Neuron (in vitro differentiated cells): ENCODE results near the gene SLC51B.

ENCODE experiments used
- H2AFZ ChIP-seq: one replicate; pipeline ENCODE4 v1.6.1; 2013; ENCODE audit warnings: low read depth, mild to moderate bottlenecking, inconsistent platforms, low read length, moderate library complexity
- H3K27me3 ChIP-seq: one replicate; pipeline ENCODE4 v1.6.1; 2013; ENCODE audit warnings: low read length; ENCODE audit not compliant: insufficient read depth
- H3K36me3 ChIP-seq: one replicate; pipeline ENCODE4 v1.6.1; 2013; ENCODE audit warnings: low read length; ENCODE audit not compliant: insufficient read depth
- H3K4me1 ChIP-seq: one replicate; pipeline ENCODE4 v1.6.1; 2013; ENCODE audit warnings: low read length; ENCODE audit not compliant: insufficient read depth
- H3K4me3 ChIP-seq: 2 replicates; pipeline ENCODE4 v1.5.1; 2013; ENCODE audit warnings: mild to moderate bottlenecking, low read length, moderate library complexity
- H3K9me3 ChIP-seq: one replicate; pipeline ENCODE4 v1.6.1; 2013; ENCODE audit warnings: low read length

The SLC51B gene

GRCh38 chr15:65050270-65050669 is 5.1 kb downstream of the SLC51B start:
- Histone ChIP-seq H3K9me3 (no peaks in the 10 kb centered on the region), H3K4me3 (no peak overlapping the region), H3K4me1 (peaks cover 9% of the 10 kb centered on the region), H3K27me3 (peaks cover 2% of the 10 kb centered on the region), H2AFZ (no peak overlapping the region), H3K36me3 (no peaks in the 10 kb centered on the region)

- Histone ChIP-seq H2AFZ (no peak overlapping the region), H3K4me1 (peaks cover 6% of the 10 kb centered on the region), H3K4me3 (no peak overlapping the region), H3K36me3 (no peaks in the 10 kb centered on the region), H3K27me3 (peaks cover 2% of the 10 kb centered on the region), H3K9me3 (no peaks in the 10 kb centered on the region)
Measured at GRCh38 chr15:65051266-65051665, 6.1 kb downstream of the SLC51B start.

GRCh38 chr15:65052956-65053355 is 7.8 kb downstream of the SLC51B start:
- Histone ChIP-seq H3K4me3 (no peak overlapping the region), H2AFZ (no peak overlapping the region), H3K4me1 (peaks cover 14% of the 10 kb centered on the region), H3K9me3 (no peaks in the 10 kb centered on the region), H3K36me3 (no peaks in the 10 kb centered on the region), H3K27me3 (peaks cover 2% of the 10 kb centered on the region)

- peaks cover 2% of the 10 kb centered on the region for H3K27me3 ChIP-seq
- H3K9me3 ChIP-seq: no peaks in the 10 kb centered on the region
- H3K36me3 ChIP-seq: no peaks in the 10 kb centered on the region
- peaks cover 13% of the 10 kb centered on the region for H3K4me1 ChIP-seq
- H2AFZ ChIP-seq: no peak overlapping the region
- H3K4me3 ChIP-seq: no peak overlapping the region
Measured at GRCh38 chr15:65054333-65055200, 9.4 kb downstream of the SLC51B start.

GRCh38 chr15:65055201-65055870 is 10.1 kb downstream of the SLC51B start:
- Histone ChIP-seq H3K9me3 (no peaks in the 10 kb centered on the region), H3K36me3 (no peaks in the 10 kb centered on the region), H3K4me1 (peaks cover 7% of the 10 kb centered on the region), H3K4me3 (no peak overlapping the region), H3K27me3 (peaks cover 2% of the 10 kb centered on the region), H2AFZ (no peak overlapping the region)

- Histone ChIP-seq H3K4me1 (peaks cover 7% of the 10 kb centered on the region), H3K27me3 (peaks cover 2% of the 10 kb centered on the region), H3K4me3 (no peak overlapping the region), H3K36me3 (no peaks in the 10 kb centered on the region), H2AFZ (no peak overlapping the region), H3K9me3 (no peaks in the 10 kb centered on the region)
Measured at GRCh38 chr15:65056106-65056505, 10.9 kb downstream of the SLC51B start.

GRCh38 chr15:65056868-65057548 is 11.8 kb downstream of the SLC51B start:
- no peaks in the 10 kb centered on the region for H3K36me3 ChIP-seq
- H3K4me3 ChIP-seq: no peak overlapping the region
- no peaks in the 10 kb centered on the region for H3K27me3 ChIP-seq
- peaks cover 7% of the 10 kb centered on the region for H3K4me1 ChIP-seq
- H3K9me3 ChIP-seq: no peaks in the 10 kb centered on the region
- no peak overlapping the region for H2AFZ ChIP-seq

GRCh38 chr15:65057549-65057940 is 12.4 kb downstream of the SLC51B start:
- no peaks in the 10 kb centered on the region for H3K27me3 ChIP-seq
- H2AFZ ChIP-seq: no peak overlapping the region
- H3K4me1 ChIP-seq: peaks cover 7% of the 10 kb centered on the region
- no peaks in the 10 kb centered on the region for H3K9me3 ChIP-seq
- H3K4me3 ChIP-seq: no peak overlapping the region
- no peaks in the 10 kb centered on the region for H3K36me3 ChIP-seq

- H3K36me3 ChIP-seq: no peaks in the 10 kb centered on the region
- peaks cover 7% of the 10 kb centered on the region for H3K4me1 ChIP-seq
- no peak overlapping the region for H3K4me3 ChIP-seq
Measured at GRCh38 chr15:65058394-65059368, 13.5 kb downstream of the SLC51B start.

GRCh38 chr15:65059369-65059750 is 14.2 kb downstream of the SLC51B start:
- H3K36me3 ChIP-seq: no peaks in the 10 kb centered on the region
- no peak overlapping the region for H2AFZ ChIP-seq
- H3K27me3 ChIP-seq: no peaks in the 10 kb centered on the region
- H3K4me1 ChIP-seq: peaks cover 7% of the 10 kb centered on the region
- H3K9me3 ChIP-seq: no peaks in the 10 kb centered on the region
- H3K4me3 ChIP-seq: no peak overlapping the region

More at GRCh38 chr15:65058394-65059368, 13.5 kb downstream of the SLC51B start:
- no peaks in the 10 kb centered on the region for H3K9me3 ChIP-seq
- H2AFZ ChIP-seq: no peak overlapping the region
- no peaks in the 10 kb centered on the region for H3K27me3 ChIP-seq

- no peak overlapping the region for H3K4me3 ChIP-seq
- H3K36me3 ChIP-seq: no peaks in the 10 kb centered on the region
- no peaks in the 10 kb centered on the region for H3K27me3 ChIP-seq
- H3K4me1 ChIP-seq: peaks cover 7% of the 10 kb centered on the region
- no peaks in the 10 kb centered on the region for H3K9me3 ChIP-seq
- H2AFZ ChIP-seq: no peak overlapping the region
Measured at GRCh38 chr15:65059931-65060596, 14.9 kb downstream of the SLC51B start.
